GM21723 (cell line): ENCODE measurements around the gene SSTR4.

Experiments used
- ATAC-seq: cut with Tn5 transposase; IDR thresholded peaks from one replicate; pipeline ENCODE4 v1.9.1; 2021; ENCODE audit warnings: mild to moderate bottlenecking, moderate library complexity; ENCODE audit not compliant: unreplicated experiment

The SSTR4 gene

GRCh38 chr20:23039885-23040508 is 4.9 kb downstream of the SSTR4 start:
- ATAC-seq = no peak

- ATAC-seq = no peak
Observed at GRCh38 chr20:23042270-23042669, 7.2 kb downstream of the SSTR4 start.

- no peak for ATAC-seq
Observed at GRCh38 chr20:23043376-23043775, 8.3 kb downstream of the SSTR4 start.

GRCh38 chr20:23046431-23046830 is 11.3 kb downstream of the SSTR4 start:
- ATAC-seq = no peak

- ATAC-seq = no peak
Observed at GRCh38 chr20:23047001-23047737, 12.1 kb downstream of the SSTR4 start.

- ATAC-seq = no peak
Observed at GRCh38 chr20:23047738-23048214, 12.7 kb downstream of the SSTR4 start.

- ATAC-seq = no peak
Observed at GRCh38 chr20:23048283-23049200, 13.4 kb downstream of the SSTR4 start.

GRCh38 chr20:23049201-23050075 is 14.3 kb downstream of the SSTR4 start, which contains the start of gene THBD:
TSS of gene THBD (minus strand) at chr20:23049672. CDS start at chr20:23049504, 168 bp downstream.
- ATAC-seq = no peak

- no peak for ATAC-seq
Observed at GRCh38 chr20:23050076-23050838, 15.1 kb downstream of the SSTR4 start.

GRCh38 chr20:23050847-23051627 is 15.9 kb downstream of the SSTR4 start:
- ATAC-seq = no peak

GRCh38 chr20:23052904-23053303 is 17.8 kb downstream of the SSTR4 start:
- no peak for ATAC-seq

- no peak for ATAC-seq
Observed at GRCh38 chr20:23058240-23058639, 23.1 kb downstream of the SSTR4 start.

- no peak for ATAC-seq
Observed at GRCh38 chr20:23059001-23059400, 23.9 kb downstream of the SSTR4 start.

GRCh38 chr20:23059846-23060245 is 24.7 kb downstream of the SSTR4 start:
- ATAC-seq = no peak

GRCh38 chr20:23060629-23061028 is 25.5 kb downstream of the SSTR4 start:
- no peak for ATAC-seq

- ATAC-seq = no peak
Observed at GRCh38 chr20:23061262-23061661, 26.1 kb downstream of the SSTR4 start.

GRCh38 chr20:23061734-23062561 is 26.8 kb downstream of the SSTR4 start:
- no peak for ATAC-seq

GRCh38 chr20:23062632-23063031 is 27.5 kb downstream of the SSTR4 start:
- ATAC-seq = no peak
